Measurements from ENCODE around the gene ZNF410. TPM values are rescaled to one million over a fixed set of nuclear protein-coding genes. Genes with fewer than 3 reads are reported as not detected.
"Not testable (repeated sequence)": the region's sequence is repeated elsewhere in the genome, so short reads cannot be mapped to it uniquely, and the experiment has no call there.

The ZNF410 gene
- total RNA-seq, 1 donor from 2014 or later, result 95.9 TPM

DNA sequence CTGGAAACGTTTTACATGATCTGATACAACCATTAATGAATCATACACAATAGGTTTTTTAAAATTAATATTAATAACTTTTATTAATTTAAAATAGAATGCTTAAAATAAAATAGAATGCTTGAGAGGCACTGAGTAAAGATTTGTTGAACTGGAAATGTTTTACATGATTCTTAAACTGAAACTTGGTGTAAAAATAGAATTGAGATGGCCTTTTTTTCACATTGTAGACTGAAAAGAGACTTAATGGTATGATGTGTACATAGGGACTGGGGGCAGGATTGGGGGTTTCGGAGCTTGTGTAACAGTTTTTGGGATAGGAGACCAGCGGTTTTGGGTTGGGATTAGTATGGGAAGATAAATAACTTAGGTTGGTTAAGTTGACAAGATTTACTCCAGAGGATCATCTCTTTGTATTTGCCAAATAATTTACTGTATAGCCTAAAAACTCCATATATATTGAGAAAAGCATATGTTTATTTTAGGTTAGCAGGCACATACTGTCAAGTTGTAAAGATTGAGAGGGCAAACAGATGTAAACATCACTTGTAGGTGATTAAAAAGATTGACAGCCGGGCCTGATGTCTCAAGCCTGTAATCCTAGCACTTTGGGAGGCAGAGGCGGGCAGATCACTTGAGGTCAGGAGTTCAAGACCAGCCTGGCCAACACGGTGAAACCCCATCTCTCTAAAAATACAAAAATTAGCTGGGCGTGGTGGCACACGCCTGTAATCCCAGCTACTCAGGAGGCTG, 2.0 kb upstream of the ZNF410 start:
- DNase-seq (ENCODE audit: low read depth), result no peak

GRCh38 chr14:73887318-73887616, 608 bp downstream of the ZNF410 start:
- DNase-seq (ENCODE audit: low read depth), result no peak

DNA sequence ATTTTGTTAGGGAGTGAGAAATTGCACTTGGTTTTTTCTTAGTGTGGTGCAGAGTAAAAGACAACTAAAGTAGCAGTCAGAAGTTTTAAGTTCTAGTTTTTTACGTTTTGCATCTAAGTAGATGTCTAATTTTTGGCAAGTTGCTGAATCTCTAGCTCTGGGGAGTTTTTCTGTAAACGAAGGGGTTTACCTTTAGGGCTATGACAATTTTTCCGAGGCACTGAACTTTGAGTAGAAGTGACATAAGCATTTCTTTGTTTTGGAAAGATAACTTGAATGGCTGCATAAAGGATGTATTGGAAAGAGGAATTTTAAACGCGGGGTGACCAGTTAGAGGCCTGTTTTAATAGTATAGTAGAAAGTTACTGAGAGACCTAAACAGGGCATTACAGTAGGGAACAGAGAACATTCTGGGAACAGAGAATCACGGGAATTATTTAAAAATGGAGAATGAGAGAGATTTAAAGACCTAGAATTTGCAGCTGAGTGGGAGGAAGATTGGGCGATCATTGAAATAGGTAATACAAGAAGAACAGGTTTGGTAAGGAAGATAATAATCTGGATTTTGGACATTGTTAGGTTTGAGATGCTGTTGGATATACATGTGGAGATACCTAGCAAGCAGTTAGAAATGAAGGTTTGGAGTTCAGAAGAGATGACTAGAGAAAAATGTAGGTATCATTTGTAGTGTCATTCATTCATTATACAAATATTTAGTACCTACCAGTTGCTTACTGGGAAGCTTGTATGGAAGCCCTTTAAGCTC, 1.2 kb downstream of the ZNF410 start:
- no peak for DNase-seq (ENCODE audit: low read depth)

- no peak for DNase-seq (ENCODE audit: low read depth)
These were observed 1.7 kb downstream of the ZNF410 start for GRCh38 chr14:73888460-73888725.

DNA sequence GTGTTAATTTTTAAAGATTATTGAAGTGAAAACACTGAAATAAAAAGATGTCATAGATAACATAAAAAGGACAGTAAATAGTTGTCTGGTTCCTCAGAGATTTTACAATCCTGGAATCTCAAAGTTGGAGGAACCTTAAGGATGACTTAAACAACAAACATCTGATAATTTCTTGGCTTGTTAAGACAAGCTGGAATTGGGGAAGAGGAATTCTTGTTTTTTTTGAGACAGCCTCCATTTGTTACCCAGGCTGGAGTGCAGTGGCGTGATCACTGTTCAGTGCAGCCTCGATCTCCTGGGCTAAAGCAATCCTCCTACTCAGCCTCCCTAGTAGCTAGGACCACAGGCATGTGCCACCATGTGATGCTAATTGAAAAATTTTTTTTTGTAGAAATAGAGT, 2.3 kb downstream of the ZNF410 start:
- no peak for DNase-seq (ENCODE audit: low read depth)

- DNase-seq (ENCODE audit: low read depth), result no peak
These were observed 2.7 kb downstream of the ZNF410 start for GRCh38 chr14:73889376-73889775.

DNA sequence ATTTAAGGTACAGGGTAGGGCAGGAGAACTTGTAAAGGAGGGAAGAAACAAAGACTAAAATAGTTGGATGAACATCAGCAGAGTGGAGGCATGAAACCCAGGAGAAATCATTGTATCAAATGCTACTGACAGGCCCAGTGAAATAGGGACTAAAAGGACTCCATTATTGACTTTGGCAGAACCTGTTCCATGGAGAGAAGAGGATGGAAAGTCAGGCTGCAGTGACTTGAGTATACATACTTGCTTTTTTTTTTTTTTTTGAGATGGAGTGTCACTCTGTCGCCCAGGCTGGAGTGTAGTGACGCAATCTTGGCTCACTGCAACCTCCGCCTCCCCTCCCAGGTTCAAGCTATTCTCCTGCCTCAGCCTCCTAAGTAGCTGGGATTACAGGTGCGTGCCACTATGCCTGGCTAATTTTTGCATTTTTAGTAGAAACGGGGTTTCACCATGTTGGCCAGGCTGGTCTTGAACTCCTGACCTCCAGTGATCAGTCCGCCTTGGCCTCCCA, 7.6 kb downstream of the ZNF410 start:
- DNase-seq (ENCODE audit: low read depth), result not testable (repeated sequence)

DNA sequence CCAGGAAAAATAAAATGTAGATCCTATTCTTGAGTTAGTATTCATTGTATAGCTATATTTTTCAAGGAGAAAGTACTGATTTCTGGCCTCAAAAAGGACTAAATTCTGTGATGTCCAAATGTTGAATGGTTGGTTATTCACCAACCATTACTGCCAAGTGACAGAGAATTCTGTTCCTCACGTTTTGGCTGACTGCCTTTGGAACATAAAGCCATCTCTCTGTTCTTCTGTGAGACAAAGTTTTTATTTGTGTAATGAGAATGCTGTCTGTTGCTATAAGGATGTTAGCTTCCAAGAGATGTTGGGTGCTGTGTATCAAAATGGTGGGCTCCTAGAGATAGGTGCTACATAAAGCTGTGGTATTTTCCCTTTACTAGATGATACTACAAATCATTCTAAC, 9.3 kb downstream of the ZNF410 start:
- no peak for DNase-seq (ENCODE audit: low read depth)

- no peak for DNase-seq (ENCODE audit: low read depth)
These were observed 9.9 kb downstream of the ZNF410 start for GRCh38 chr14:73896521-73896920.

DNA sequence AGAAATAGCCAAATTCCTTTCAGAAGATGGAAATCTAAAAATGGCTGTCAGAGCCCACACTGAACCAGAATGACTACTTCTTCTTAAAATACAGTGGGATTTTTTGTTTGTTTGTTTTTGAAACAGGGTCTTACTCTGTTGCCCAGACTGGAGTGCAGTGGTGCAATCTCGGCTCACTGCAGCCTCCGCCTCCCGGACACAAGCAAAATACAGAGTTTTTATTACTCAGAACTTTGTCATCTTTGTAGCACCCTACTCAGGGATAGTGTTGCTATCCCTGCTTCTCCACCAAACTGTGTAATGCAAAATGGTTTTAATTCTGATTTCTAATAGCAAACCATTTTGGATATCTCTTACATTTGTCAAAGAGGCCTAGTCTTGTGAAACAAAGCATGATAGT, 16.4 kb downstream of the ZNF410 start:
- DNase-seq (ENCODE audit: low read depth), result no peak

DNA sequence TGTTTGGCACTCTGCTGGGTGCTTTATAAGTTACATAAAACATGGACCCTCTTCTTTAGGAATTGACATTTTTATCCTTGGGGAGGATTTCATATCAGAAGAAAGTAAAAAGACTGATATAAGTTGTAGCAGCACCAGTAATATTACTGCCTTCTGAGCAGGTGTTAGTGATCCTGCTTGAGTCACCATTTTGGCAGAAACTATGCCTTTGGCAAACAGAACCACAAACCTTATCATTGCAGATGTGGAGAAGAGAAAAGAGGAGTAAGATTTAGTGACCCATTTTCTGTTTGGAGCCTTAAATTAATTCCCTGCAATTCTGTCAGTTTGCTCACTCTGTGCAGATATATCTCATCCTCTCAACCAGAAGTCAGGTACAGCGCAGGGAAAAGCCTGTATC, 23.0 kb downstream of the ZNF410 start:
- DNase-seq (ENCODE audit: low read depth), result no peak

DNA sequence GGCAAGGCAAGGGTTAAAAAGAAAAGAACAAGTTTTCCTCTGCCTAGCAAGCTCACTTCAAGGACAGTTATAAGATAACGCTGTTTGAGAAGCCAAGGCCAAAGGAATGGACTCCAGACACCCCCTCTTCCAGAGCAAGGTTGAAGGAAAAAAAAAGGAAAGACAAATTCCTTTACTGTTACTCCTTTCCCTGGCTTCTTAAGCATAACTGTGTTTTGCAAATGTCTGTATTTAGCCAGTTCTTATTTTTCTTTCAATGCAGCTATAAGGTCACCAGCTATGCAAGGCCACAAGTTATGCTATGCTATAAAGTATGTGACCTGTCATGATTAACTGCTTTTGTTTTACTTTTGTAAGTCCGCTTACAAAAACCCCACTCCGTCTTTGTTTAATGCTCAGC, 26.6 kb downstream of the ZNF410 start:
- no peak for DNase-seq (ENCODE audit: low read depth)

GRCh38 chr14:73916324-73916723, 29.7 kb downstream of the ZNF410 start:
- DNase-seq (ENCODE audit: low read depth), result no peak

DNA sequence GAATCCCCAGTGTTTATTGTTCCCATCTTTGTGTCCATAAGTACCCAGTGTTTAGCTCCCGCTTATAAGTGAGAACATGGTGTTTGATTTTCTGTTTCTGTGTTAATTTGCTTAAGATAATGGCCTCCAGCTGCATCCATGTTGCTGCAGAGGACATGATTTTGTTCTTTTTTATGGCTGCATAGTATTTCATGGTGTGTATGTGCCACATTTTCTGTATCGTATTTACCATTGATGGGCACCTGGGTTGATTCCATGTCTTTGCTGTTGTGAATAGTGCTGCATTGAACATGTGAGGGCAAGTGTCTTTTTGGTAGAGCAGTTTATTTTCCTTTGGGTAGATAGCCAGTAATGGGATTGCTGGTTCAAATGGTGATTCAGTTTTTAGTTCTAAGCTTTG, 32.8 kb downstream of the ZNF410 start:
- DNase-seq (ENCODE audit: low read depth), result not testable (repeated sequence)

- DNase-seq (ENCODE audit: low read depth), result no peak
These were observed 37.7 kb downstream of the ZNF410 start for GRCh38 chr14:73924337-73924736.

DNA sequence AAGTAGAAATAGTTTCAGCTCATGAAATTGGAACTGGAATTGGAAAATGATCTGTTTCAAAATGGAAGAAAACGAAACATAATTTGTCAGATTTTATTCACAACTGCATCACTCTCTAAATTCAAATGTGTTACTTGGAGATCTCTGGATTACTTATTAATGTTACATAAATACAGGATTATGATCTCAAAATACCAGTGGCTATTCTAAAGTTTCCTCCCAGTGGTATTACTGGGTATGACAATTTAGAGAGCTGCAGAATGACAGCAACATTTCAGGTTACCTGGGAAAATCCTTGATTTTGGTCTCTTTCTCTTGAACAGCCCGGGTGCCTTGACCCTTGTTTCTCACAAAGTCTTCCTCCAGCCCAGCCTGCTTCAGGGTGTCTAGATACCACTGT, 49.0 kb downstream of the ZNF410 start:
- peak; percentile 15 for DNase-seq (ENCODE audit: low read depth)

DNA sequence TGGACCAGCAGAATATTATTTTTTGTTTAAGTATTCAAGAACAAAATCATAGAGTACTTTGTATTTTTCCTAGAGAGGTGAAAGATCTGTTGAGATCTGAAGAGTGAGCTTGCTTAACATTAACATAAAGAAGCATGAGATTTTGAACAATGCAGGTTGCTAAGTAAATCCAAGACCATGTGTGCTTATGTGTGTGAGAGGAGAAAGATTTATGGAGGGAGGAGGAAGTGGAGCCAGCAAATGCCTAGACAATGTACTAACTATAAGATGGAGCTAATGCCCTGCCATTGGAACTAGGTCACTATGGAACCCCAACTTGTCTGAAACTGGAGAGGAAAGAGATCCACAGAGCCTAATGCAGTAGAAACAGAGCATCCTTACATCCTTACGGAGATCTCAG, 49.9 kb downstream of the ZNF410 start:
- DNase-seq (ENCODE audit: low read depth), result no peak

DNA sequence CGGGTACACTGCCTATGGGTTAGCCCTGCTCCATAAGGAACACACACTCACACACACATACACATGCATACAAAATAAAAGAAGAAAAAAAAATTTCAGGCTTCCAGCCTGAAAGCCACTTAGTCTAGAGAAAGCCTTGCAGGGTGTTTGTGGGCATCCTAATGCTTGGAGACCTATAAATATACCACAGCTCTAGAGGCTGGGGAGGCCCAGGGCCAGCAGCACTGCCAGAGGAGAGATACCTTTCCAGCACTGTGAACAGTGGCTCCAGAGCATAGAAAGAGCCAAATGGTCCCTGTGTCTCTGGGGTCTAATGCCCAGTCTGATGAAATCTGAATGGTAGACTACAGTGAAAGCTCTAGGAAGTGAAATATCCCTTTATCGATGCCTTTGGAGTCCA, 50.4 kb downstream of the ZNF410 start:
- no peak for DNase-seq (ENCODE audit: low read depth)

GRCh38 chr14:73942180-73942579, 55.5 kb downstream of the ZNF410 start:
- no peak for DNase-seq (ENCODE audit: low read depth)

DNA sequence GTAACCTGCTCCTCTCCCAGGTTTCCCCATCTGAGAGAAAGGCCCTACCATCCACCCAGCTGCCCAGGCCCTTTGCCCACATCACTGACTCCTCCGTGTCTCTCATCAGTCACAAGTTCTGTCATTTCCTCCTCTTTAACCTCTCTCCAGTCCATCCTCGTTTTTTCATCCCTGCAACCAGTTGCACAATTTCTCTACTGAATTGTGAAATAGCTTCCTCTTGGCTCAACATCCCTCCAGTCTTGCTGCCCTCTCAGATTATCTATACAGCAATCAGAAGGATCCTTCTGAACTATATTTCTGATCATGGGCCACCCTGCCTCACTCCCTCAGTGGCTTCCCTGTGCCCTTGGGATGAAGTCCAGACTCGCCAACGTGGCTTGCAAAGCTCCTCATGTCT, 56.4 kb downstream of the ZNF410 start:
- DNase-seq (ENCODE audit: low read depth), result peak; percentile 86

DNA sequence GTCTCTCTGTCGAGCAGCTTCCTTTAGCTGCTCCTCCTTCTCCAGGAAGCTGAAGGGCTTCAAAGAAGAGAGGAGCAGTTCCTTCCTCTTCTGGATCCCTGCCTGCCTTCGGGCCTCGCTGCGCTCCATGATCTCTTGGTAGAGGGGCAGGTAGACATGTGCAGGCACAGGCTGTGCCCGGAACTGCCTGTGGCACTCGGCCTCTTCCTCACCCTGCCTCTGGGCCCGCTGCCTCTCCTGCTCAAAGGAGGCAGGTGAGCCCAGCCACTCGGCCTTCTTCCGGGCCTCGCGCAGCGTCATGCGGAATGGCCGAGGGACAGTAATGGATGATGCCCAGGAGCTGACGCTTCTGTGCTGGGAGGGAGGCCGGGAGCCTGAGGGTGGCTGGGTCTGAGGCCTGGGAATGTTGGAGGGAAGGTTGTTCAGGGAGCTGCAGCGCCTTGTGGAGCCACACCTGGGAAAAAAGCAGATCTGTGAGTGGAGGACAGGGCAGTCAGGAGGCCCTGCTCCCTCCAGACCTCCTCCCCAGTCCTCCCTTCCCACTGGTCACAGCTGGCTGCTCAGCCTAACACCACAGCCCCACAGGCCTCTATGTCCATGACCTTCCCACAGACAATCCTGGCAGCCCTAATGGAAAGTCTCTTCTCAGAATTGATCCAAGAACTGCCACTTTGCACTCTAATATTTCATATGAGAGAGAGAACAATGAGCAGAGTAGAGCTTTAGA, 57.9 kb downstream of the ZNF410 start:
- no peak for DNase-seq (ENCODE audit: low read depth)

DNA sequence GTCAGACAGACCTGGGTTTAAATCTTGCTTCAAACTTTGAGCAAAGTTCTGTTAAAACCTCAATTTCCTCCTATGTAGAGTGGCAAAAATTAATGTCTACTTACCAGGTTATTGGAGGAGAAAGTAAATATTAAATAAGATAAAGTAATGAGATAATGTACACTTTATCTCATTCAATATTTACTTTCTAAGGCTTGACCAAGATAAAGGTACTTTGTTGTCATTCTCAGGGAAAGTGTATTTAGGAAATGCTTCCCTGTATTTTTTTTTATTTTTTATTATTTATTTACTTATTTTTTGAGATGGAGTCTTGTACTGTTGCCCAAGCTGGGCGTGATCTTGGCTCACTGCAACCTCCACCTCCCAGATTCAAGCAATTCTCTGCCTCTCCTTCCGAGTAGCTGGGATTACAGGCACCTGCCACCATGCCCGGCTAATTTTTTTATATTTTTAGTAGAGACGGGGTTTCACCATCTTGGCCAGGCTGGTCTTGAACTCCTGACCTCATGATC, 58.6 kb downstream of the ZNF410 start:
- DNase-seq (ENCODE audit: low read depth), result no peak

Measured in renal cortical epithelial cell (primary cell).